Colonic mucosa (tissue), 4 donors: ENCODE measurements around the gene FAM43B. TPM values are rescaled to one million over a fixed set of nuclear protein-coding genes. Genes with fewer than 3 reads are reported as not detected.

Source experiments
- DNase-seq: peaks from one replicate; pipeline ENCODE4 v3.0.0-alpha.2; 2020
- H3K27ac ChIP-seq: fragments of 200-600 bp; one replicate; pipeline ENCODE4 v1.8.0; 2021
- H3K27me3 ChIP-seq: fragments of 200-600 bp; one replicate; pipeline ENCODE4 v1.8.0; 2021
- H3K36me3 ChIP-seq: fragments of 200-600 bp; one replicate; pipeline ENCODE4 v1.8.0; 2021
- H3K4me1 ChIP-seq: fragments of 200-600 bp; one replicate; pipeline ENCODE4 v1.8.0; 2021; ENCODE audit warnings: mild to moderate bottlenecking
- H3K4me3 ChIP-seq: fragments of 200-600 bp; one replicate; pipeline ENCODE4 v1.8.0; 2021
- H3K9ac ChIP-seq, 2 donors: one replicate each; pipeline ENCODE4 v1.7.0; 2013; ENCODE audit warnings: control low read depth in 2 of 2, low read depth in 2 of 2, low read length in 2 of 2
- H3K9me3 ChIP-seq: fragments of 200-600 bp; one replicate; pipeline ENCODE4 v1.8.0; 2021
- CTCF ChIP-seq: fragments of 200-600 bp; IDR thresholded peaks from one replicate; pipeline ENCODE4 v1.8.0; 2022; ENCODE audit warnings: antibody characterized with exemption, mild to moderate bottlenecking
- intact Hi-C: fragments of 100-400 bp; cut with DNase I; formaldehyde crosslinking; loops from one replicate; pipeline ENCODE4 v1.14.1; 2022
- total RNA-seq, 2 donors: library from RNA; stranded (reverse); fragmentation: NEBNext Ultra II Directional in 1 of 2; extraction: Animal tissue kit (Norgen Biotek cat#: 25700) in 1 of 2; gene quantifications; one replicate each; pipeline ENCODE4 v1.2.1, GENCODE V29; 2021
- donor health status: healthy.
- donor health status: DM: no; HTN: no; CAD: no.
- donor health status: DM: no; HTN: no; CAD: no.

The FAM43B gene
- total RNA-seq, 2 donors from 2014 or later: 0.16 to 0.27 TPM

GRCh38 chr1:20555025-20555757 is 2.8 kb downstream of the FAM43B start:
- Histone ChIP-seq H3K9me3 (no peaks in the 10 kb centered on the region), H3K36me3 (no peaks in the 10 kb centered on the region), H3K9ac (no peak overlapping the region), H3K4me3 (no peak overlapping the region), H3K4me1 (no peaks in the 10 kb centered on the region), H3K27ac (no peak overlapping the region), H3K27me3 (peaks cover 50% of the 10 kb centered on the region)
- TF ChIP-seq CTCF: no peak
- no peak for DNase-seq
- intact Hi-C loops: no loop called here

- Histone ChIP-seq H3K9ac (no peak overlapping the region), H3K27me3 (peaks cover 50% of the 10 kb centered on the region), H3K36me3 (no peaks in the 10 kb centered on the region), H3K9me3 (no peaks in the 10 kb centered on the region), H3K4me1 (no peaks in the 10 kb centered on the region), H3K27ac (no peak overlapping the region), H3K4me3 (no peak overlapping the region)
- no peak for DNase-seq
- no peak for TF ChIP-seq CTCF
- intact Hi-C loops: no loop called here
Measured at GRCh38 chr1:20555758-20556120, 3.4 kb downstream of the FAM43B start.

- no peak for TF ChIP-seq CTCF
- Histone ChIP-seq H3K27me3 (peaks cover 26% of the 10 kb centered on the region), H3K27ac (no peak overlapping the region), H3K36me3 (no peaks in the 10 kb centered on the region), H3K9me3 (no peaks in the 10 kb centered on the region), H3K4me3 (no peak overlapping the region), H3K4me1 (no peaks in the 10 kb centered on the region), H3K9ac (no peak overlapping the region)
- intact Hi-C loops: no loop called here
- no peak for DNase-seq
Measured at GRCh38 chr1:20558191-20558590, 5.8 kb downstream of the FAM43B start.

GRCh38 chr1:20560966-20561365 is 8.6 kb downstream of the FAM43B start:
- DNase-seq: no peak
- H3K27me3 ChIP-seq: no peaks in the 10 kb centered on the region
- TF ChIP-seq CTCF: no peak
- no peaks in the 10 kb centered on the region for H3K4me1 ChIP-seq
- no peak overlapping the region for H3K27ac ChIP-seq
- intact Hi-C loops: no loop called here
- H3K9ac ChIP-seq: no peak overlapping the region
- H3K36me3 ChIP-seq: no peaks in the 10 kb centered on the region
- H3K9me3 ChIP-seq: no peaks in the 10 kb centered on the region
- H3K4me3 ChIP-seq: no peak overlapping the region

- Histone ChIP-seq H3K9me3 (no peaks in the 10 kb centered on the region), H3K9ac (no peak overlapping the region), H3K4me3 (no peak overlapping the region), H3K27ac (no peak overlapping the region), H3K36me3 (no peaks in the 10 kb centered on the region), H3K4me1 (no peaks in the 10 kb centered on the region), H3K27me3 (no peaks in the 10 kb centered on the region)
- no peak for TF ChIP-seq CTCF
- no peak for DNase-seq
- intact Hi-C loops: no loop called here
Measured at GRCh38 chr1:20565234-20565633, 12.9 kb downstream of the FAM43B start.
